A673 (cell line): ENCODE results near the gene GPR176. TPM values are rescaled to one million over a fixed set of nuclear protein-coding genes. Genes with fewer than 3 reads are reported as not detected.

Experiments used
- BruUV-seq: library from RNA; stranded (reverse); fragments of 400-500 nt; replicated peaks from 2 replicates; lab custom pipeline; 2021; lab: Mats Ljungman, UMichigan
- CTCF ChIA-PET: fragments of 300-600 bp; sonication (Branson Sonifier 250); formaldehyde crosslinking; loops from one replicate; lab custom pipeline; 2022; ENCODE audit warnings: antibody characterized with exemption; lab: Charles Lee
- POLR2A ChIA-PET: fragments of 300-600 bp; sonication (Branson Sonifier 250); formaldehyde crosslinking; loops from one replicate; lab custom pipeline; 2022; ENCODE audit warnings: antibody characterized with exemption; ENCODE audit not compliant: low non-redundant PET; lab: Charles Lee
- DNase-seq: peaks from one replicate; pipeline ENCODE4 v3.0.0-alpha.2; 2015; ENCODE audit warnings: low spot score
- H3K27ac ChIP-seq: fragments of 200-600 bp; sonication (generic); 2 replicates; pipeline ENCODE4 v1.5.1; 2016; ENCODE audit warnings: mixed run types, low read depth, mild to moderate bottlenecking, mixed read lengths, antibody characterized with exemption, low read length; ENCODE audit not compliant: poor library complexity, severe bottlenecking
- H3K27me3 ChIP-seq: fragments of 200-600 bp; sonication (generic); replicated peaks from 2 replicates; pipeline ENCODE4 v1.6.1; 2017; ENCODE audit warnings: mixed run types, low read depth, mild to moderate bottlenecking, mixed read lengths, antibody characterized with exemption, low read length; ENCODE audit not compliant: insufficient read depth, poor library complexity
- H3K36me3 ChIP-seq: fragments of 200-600 bp; sonication (generic); 2 replicates; pipeline ENCODE4 v1.6.1; 2016; ENCODE audit warnings: mixed run types, mild to moderate bottlenecking, mixed read lengths, antibody characterized with exemption, low read length; ENCODE audit not compliant: insufficient read depth, poor library complexity, severe bottlenecking
- H3K4me1 ChIP-seq: fragments of 200-600 bp; sonication (generic); 2 replicates; pipeline ENCODE4 v1.6.1; 2017; ENCODE audit warnings: mixed run types, mild to moderate bottlenecking, mixed read lengths, antibody characterized with exemption, low read length; ENCODE audit not compliant: insufficient read depth, poor library complexity, severe bottlenecking
- H3K4me3 ChIP-seq: fragments of 200-600 bp; sonication (generic); 2 replicates; pipeline ENCODE4 v1.5.1; 2016; ENCODE audit warnings: low read depth, mixed run types, mild to moderate bottlenecking, mixed read lengths, low read length; ENCODE audit not compliant: poor library complexity, severe bottlenecking
- H3K9me3 ChIP-seq: fragments of 200-600 bp; sonication (generic); 2 replicates; pipeline ENCODE4 v1.6.1; 2016; ENCODE audit warnings: mixed run types, low read depth, mild to moderate bottlenecking, mixed read lengths, antibody characterized with exemption, low read length; ENCODE audit not compliant: poor library complexity, severe bottlenecking
- EZH2 ChIP-seq: fragments of 200-600 bp; sonication (generic); IDR thresholded peaks from 2 replicates; pipeline ENCODE4 v1.6.1; 2017; ENCODE audit warnings: borderline replicate concordance, low read depth, mild to moderate bottlenecking, mixed read lengths, antibody characterized with exemption, low read length; ENCODE audit not compliant: poor library complexity, severe bottlenecking
- intact Hi-C: fragments of 100-400 bp; cut with micrococcal nuclease; formaldehyde crosslinking; loops from one replicate; pipeline ENCODE4 v1.10.0; 2022; ENCODE audit not compliant: unreplicated experiment
- total RNA-seq: library from RNA; stranded (reverse); gene quantifications from 2 replicates; pipeline ENCODE4 v1.2.3, GENCODE V29; 2021
- TF ChIP-seq, protein P1 (sequence below): fragments of 300-800, 200-600 bp; sonication (generic); conservative IDR thresholded peaks from 2 replicates; pipeline ENCODE4 v1.5.1; 2017; ENCODE audit warnings: low read depth, mild to moderate bottlenecking, antibody characterized with exemption, low read length, moderate library complexity, mixed read lengths

GPR176 gene
- total RNA-seq, 1 experiment from 2014 or later, result 5.6 TPM

GRCh38 chr15:39960411-39960810 is 40.3 kb upstream of the GPR176 start:
- intact Hi-C loops, result no loop called here
- no peaks in the 10 kb centered on the region for H3K9me3 ChIP-seq
- H3K27me3 ChIP-seq, result no peaks in the 10 kb centered on the region
- peaks cover 8% of the 10 kb centered on the region for H3K4me1 ChIP-seq
- no TSS peak for BruUV-seq
- no peak for DNase-seq
- POLR2A ChIA-PET, result no interaction called here
- CTCF ChIA-PET, result no interaction called here
- H3K36me3 ChIP-seq, result peaks cover 42% of the 10 kb centered on the region
- no peak overlapping the region for H3K4me3 ChIP-seq
- H3K27ac ChIP-seq, result no peak overlapping the region
- TF ChIP-seq, protein P1, sequence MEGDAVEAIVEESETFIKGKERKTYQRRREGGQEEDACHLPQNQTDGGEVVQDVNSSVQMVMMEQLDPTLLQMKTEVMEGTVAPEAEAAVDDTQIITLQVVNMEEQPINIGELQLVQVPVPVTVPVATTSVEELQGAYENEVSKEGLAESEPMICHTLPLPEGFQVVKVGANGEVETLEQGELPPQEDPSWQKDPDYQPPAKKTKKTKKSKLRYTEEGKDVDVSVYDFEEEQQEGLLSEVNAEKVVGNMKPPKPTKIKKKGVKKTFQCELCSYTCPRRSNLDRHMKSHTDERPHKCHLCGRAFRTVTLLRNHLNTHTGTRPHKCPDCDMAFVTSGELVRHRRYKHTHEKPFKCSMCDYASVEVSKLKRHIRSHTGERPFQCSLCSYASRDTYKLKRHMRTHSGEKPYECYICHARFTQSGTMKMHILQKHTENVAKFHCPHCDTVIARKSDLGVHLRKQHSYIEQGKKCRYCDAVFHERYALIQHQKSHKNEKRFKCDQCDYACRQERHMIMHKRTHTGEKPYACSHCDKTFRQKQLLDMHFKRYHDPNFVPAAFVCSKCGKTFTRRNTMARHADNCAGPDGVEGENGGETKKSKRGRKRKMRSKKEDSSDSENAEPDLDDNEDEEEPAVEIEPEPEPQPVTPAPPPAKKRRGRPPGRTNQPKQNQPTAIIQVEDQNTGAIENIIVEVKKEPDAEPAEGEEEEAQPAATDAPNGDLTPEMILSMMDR, result no peak

GRCh38 chr15:39959411-39959810 is 39.3 kb upstream of the GPR176 start:
- ChIA-PET CTCF (no interaction called here), POLR2A (no interaction called here)
- BruUV-seq, result no TSS peak
- peaks cover 47% of the 10 kb centered on the region for H3K36me3 ChIP-seq
- H3K4me1 ChIP-seq, result peaks cover 8% of the 10 kb centered on the region
- no peaks in the 10 kb centered on the region for H3K27me3 ChIP-seq
- no peaks in the 10 kb centered on the region for H3K9me3 ChIP-seq
- TF ChIP-seq, protein P1, result no peak
- TF ChIP-seq EZH2, result no peak
- intact Hi-C loops, result no loop called here
- no peak overlapping the region for H3K4me3 ChIP-seq
- no peak for DNase-seq
- no peak overlapping the region for H3K27ac ChIP-seq

- POLR2A ChIA-PET, result no interaction called here
- peaks cover 8% of the 10 kb centered on the region for H3K4me1 ChIP-seq
- no peaks in the 10 kb centered on the region for H3K27me3 ChIP-seq
- H3K27ac ChIP-seq, result no peak overlapping the region
- H3K9me3 ChIP-seq, result no peaks in the 10 kb centered on the region
- H3K36me3 ChIP-seq, result peaks cover 51% of the 10 kb centered on the region
- CTCF ChIA-PET, result no interaction called here
- intact Hi-C loops, result no loop called here
- no peak for DNase-seq
- no TSS peak for BruUV-seq
- TF ChIP-seq, protein P1, result no peak
- TF ChIP-seq EZH2, result no peak
- no peak overlapping the region for H3K4me3 ChIP-seq
Measured at GRCh38 chr15:39957481-39957880, 37.4 kb upstream of the GPR176 start.
